ENCODE measurements around the gene AP5B1.

The AP5B1 gene

GRCh38 chr11:65777821-65778361 is 2.9 kb downstream of the AP5B1 start:
- DNase-seq (ENCODE audit: low read depth) = no peak
- no peak for TF ChIP-seq CTCF (conservative IDR thresholded peaks at IDR 0.05; ENCODE audit: low read length)
- no peak overlapping the region for H3K4me3 ChIP-seq (ENCODE audit: low read length)

GRCh38 chr11:65777241-65777640 is 3.5 kb downstream of the AP5B1 start:
- H3K4me3 ChIP-seq (ENCODE audit: low read length) = no peak overlapping the region

GRCh38 chr11:65776710-65777141 is 4.0 kb downstream of the AP5B1 start:
- TF ChIP-seq CTCF (conservative IDR thresholded peaks at IDR 0.05; ENCODE audit: low read length) = no peak
- no peak overlapping the region for H3K4me3 ChIP-seq (ENCODE audit: low read length)
- DNase-seq (ENCODE audit: low read depth) = no peak

More at GRCh38 chr11:65777241-65777640, 3.5 kb downstream of the AP5B1 start:
- no peak for DNase-seq (ENCODE audit: low read depth)
- TF ChIP-seq CTCF (conservative IDR thresholded peaks at IDR 0.05; ENCODE audit: low read length) = no peak

GRCh38 chr11:65776196-65776595 is 4.6 kb downstream of the AP5B1 start:
- H3K4me3 ChIP-seq (ENCODE audit: low read length) = no peak overlapping the region
- peak; percentile 39 for DNase-seq (ENCODE audit: low read depth)
- no peak for TF ChIP-seq CTCF (conservative IDR thresholded peaks at IDR 0.05; ENCODE audit: low read length)

GRCh38 chr11:65774525-65775306 is 6.1 kb downstream of the AP5B1 start:
- DNase-seq (ENCODE audit: low read depth) = no peak
- TF ChIP-seq CTCF (conservative IDR thresholded peaks at IDR 0.05; ENCODE audit: low read length) = no peak
- H3K4me3 ChIP-seq (ENCODE audit: low read length) = no peak overlapping the region

- TF ChIP-seq CTCF (conservative IDR thresholded peaks at IDR 0.05; ENCODE audit: low read length) = peak; percentile 36
- no peak for DNase-seq (ENCODE audit: low read depth)
- H3K4me3 ChIP-seq (ENCODE audit: low read length) = no peak overlapping the region
Measured at GRCh38 chr11:65773784-65774411, 6.9 kb downstream of the AP5B1 start.

All from AG10803 (cell line).